Activated CD8-positive, alpha-beta memory T cell treated with anti-CD3 and anti-CD28 coated beads for 36 hours (primary cell): Measurements from ENCODE around the gene TGM2. TPM values are rescaled to one million over a fixed set of nuclear protein-coding genes. Genes with fewer than 3 reads are reported as not detected.

Source experiments
- CTCF ChIA-PET: fragments of 350-600 bp; sonication (Branson Sonifier 250); formaldehyde crosslinking; loops from one replicate; lab custom pipeline; 2021; ENCODE audit warnings: antibody characterized with exemption; lab: Charles Lee
- POLR2A ChIA-PET: fragments of 350-600 bp; sonication (Branson Sonifier 250); formaldehyde crosslinking; loops from one replicate; lab custom pipeline; 2021; ENCODE audit warnings: antibody characterized with exemption; lab: Charles Lee
- total RNA-seq, 2 experiments: library from RNA; stranded (reverse); gene quantifications; one replicate each; pipeline ENCODE4 v1.2.3, GENCODE V29; 2021

Gene TGM2
- total RNA-seq, 2 experiments from 2014 or later = not detected

- ChIA-PET CTCF (interaction anchor here (0.9 kb wide), 1 partner anchor 91 kb away, joined by 3 read pairs; no protein-coding TSS in a partner anchor), POLR2A (no interaction called here)
These were observed 35.0 kb downstream of the TGM2 start for GRCh38 chr20:38129893-38130609.

GRCh38 chr20:38129248-38129865 lies 35.7 kb downstream of the TGM2 start:
- CTCF ChIA-PET = interaction anchor here (0.9 kb wide), 1 partner anchor 92 kb away, joined by 3 read pairs; no protein-coding TSS in a partner anchor
- POLR2A ChIA-PET = no interaction called here

- POLR2A ChIA-PET = no interaction called here
- CTCF ChIA-PET = no interaction called here
These were observed 36.4 kb downstream of the TGM2 start for GRCh38 chr20:38128691-38129090.

GRCh38 chr20:38127920-38128528 lies 37.0 kb downstream of the TGM2 start:
- ChIA-PET POLR2A (no interaction called here), CTCF (no interaction called here)

- ChIA-PET POLR2A (no interaction called here), CTCF (no interaction called here)
These were observed 38.0 kb downstream of the TGM2 start for GRCh38 chr20:38126932-38127621.

GRCh38 chr20:38126146-38126921 lies 38.7 kb downstream of the TGM2 start:
- POLR2A ChIA-PET = no interaction called here
- CTCF ChIA-PET = no interaction called here

- CTCF ChIA-PET = no interaction called here
- POLR2A ChIA-PET = no interaction called here
These were observed 39.7 kb downstream of the TGM2 start for GRCh38 chr20:38125157-38126056.

- ChIA-PET POLR2A (interaction anchor here (0.6 kb wide), 1 partner anchor 23 kb away, joined by 4 read pairs; no protein-coding TSS in a partner anchor), CTCF (no interaction called here)
These were observed 42.0 kb downstream of the TGM2 start for GRCh38 chr20:38123021-38123587.

- ChIA-PET CTCF (no interaction called here), POLR2A (no interaction called here)
These were observed 43.3 kb downstream of the TGM2 start for GRCh38 chr20:38121741-38122140.

- ChIA-PET CTCF (no interaction called here), POLR2A (no interaction called here)
These were observed 44.5 kb downstream of the TGM2 start for GRCh38 chr20:38120625-38120988.

- CTCF ChIA-PET = interaction anchor here (0.9 kb wide), 1 partner anchor 33 kb away, joined by 4 read pairs; no protein-coding TSS in a partner anchor
- POLR2A ChIA-PET = no interaction called here
These were observed 45.6 kb downstream of the TGM2 start for GRCh38 chr20:38119446-38119845.

GRCh38 chr20:38117635-38118034 lies 47.4 kb downstream of the TGM2 start:
- ChIA-PET POLR2A (no interaction called here), CTCF (no interaction called here)

GRCh38 chr20:38117205-38117604 lies 47.9 kb downstream of the TGM2 start:
- CTCF ChIA-PET = no interaction called here

GRCh38 chr20:38116409-38117165 lies 48.5 kb downstream of the TGM2 start:
- POLR2A ChIA-PET = no interaction called here
- CTCF ChIA-PET = no interaction called here

More at GRCh38 chr20:38117205-38117604, 47.9 kb downstream of the TGM2 start:
- POLR2A ChIA-PET = no interaction called here

- ChIA-PET CTCF (no interaction called here), POLR2A (no interaction called here)
These were observed 49.2 kb downstream of the TGM2 start for GRCh38 chr20:38115896-38116295.

- CTCF ChIA-PET = interaction anchor here (1.6 kb wide), 1 partner anchor 42 kb away, joined by 4 read pairs; no protein-coding TSS in a partner anchor
- POLR2A ChIA-PET = no interaction called here
These were observed 49.9 kb downstream of the TGM2 start for GRCh38 chr20:38115205-38115604.

- POLR2A ChIA-PET = no interaction called here
- CTCF ChIA-PET = interaction anchor here (1.6 kb wide), 1 partner anchor 41 kb away, joined by 4 read pairs; no protein-coding TSS in a partner anchor
These were observed 50.7 kb downstream of the TGM2 start for GRCh38 chr20:38114353-38114791.
